NCI-H187 (cell line): ENCODE data around the gene AQR.
"Not testable (repeated sequence)": the region's sequence is repeated elsewhere in the genome, so short reads cannot be mapped to it uniquely, and the experiment has no call there.

Source experiments
- DNase-seq, 2 experiments: peaks; one replicate each; lab custom pipeline; 2025; lab: John Stamatoyannopoulos, UW

Gene AQR

GRCh38 chr15:34953851-34954250, 15.7 kb downstream of the AQR start:
- no peak for DNase-seq

- no peak for DNase-seq
These were observed 17.1 kb downstream of the AQR start for GRCh38 chr15:34952481-34952880.

DNA sequence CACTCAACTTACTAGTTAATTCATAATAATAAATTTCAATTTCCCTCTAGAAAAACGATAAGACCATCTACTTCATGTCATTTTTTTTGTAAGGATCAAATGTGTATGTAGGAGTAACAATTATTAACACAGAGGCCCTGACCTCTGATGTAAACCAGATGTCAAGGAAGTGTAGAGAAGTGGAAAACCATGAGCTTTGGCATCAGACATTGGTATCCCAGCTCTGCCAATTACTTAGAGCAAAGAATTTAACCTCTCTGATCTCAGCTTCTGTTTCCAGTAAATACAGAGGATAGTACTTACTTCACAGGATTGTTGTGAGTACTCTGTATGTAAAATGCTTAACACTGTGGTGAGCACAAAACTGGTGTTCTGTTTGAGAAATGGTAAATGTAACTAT, 17.5 kb downstream of the AQR start:
- no peak for DNase-seq

DNA sequence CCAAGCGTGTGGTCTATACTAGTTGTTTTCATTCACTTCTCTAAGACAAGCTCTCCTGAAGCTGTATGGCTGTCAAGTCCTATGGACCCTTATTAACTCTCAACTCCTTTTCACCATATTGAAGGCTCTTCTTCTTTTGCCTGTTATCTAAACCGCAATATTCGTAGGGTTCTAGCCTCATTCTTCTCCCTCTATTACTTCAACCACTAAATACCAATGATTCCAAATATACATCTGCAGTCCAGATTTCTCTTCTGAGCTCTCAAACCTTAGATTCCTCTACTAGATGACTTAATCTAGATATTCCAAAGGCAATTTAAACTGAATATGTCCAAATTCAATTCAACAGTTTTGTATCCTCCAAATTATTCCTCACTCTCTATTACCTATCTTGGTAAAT, 24.6 kb downstream of the AQR start:
- DNase-seq: no peak

- DNase-seq: no peak
These were observed 25.8 kb downstream of the AQR start for GRCh38 chr15:34943711-34944110.

- not testable (repeated sequence) for DNase-seq
These were observed 26.3 kb downstream of the AQR start for GRCh38 chr15:34943264-34943663.

GRCh38 chr15:34942363-34942762, 27.2 kb downstream of the AQR start:
- DNase-seq: no peak

- no peak for DNase-seq
These were observed 27.7 kb downstream of the AQR start for GRCh38 chr15:34941831-34942230.

DNA sequence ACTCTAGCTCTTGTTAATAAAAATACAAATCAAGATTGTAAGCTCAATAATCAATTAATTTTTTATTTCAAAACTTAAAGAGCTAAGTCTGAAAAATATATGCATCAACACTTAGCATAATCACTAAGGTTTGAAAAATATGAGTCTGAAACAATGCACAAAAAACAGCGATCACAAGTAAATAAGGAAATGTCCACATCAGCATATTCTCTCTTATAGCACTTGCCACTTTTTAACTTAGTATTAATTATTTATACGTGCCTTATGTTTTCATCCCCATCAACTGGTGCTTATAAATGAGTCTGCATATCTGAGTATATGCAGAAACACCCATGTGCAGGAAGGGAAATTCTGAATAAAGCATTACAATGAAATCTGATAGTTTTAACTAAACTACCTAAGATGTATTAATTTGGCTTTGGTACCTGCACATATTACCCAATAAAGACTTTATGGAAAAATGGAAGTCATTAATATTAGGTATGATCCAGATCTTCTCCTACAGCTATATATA, 28.3 kb downstream of the AQR start:
- no peak for DNase-seq

GRCh38 chr15:34933432-34933975, 36.0 kb downstream of the AQR start:
- no peak for DNase-seq

DNA sequence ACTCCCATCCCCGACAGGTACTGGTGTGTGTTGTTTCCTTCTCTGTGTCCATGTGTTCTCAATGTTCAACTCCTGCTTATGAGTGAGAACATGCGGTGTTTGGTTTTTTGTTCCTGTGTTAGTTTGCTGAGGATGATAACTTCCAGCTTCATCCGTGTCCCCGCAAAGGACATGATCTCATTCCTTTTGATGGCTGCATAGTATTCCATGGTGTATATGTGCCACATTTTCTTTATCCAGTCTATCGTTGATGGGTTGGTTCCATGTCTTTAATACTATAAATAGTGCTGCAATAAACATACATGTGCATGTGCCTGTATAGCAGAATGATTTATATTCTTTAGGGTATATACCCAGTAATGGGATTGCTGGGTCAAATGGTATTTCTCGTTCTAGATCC, 41.2 kb downstream of the AQR start:
- DNase-seq: not testable (repeated sequence)

DNA sequence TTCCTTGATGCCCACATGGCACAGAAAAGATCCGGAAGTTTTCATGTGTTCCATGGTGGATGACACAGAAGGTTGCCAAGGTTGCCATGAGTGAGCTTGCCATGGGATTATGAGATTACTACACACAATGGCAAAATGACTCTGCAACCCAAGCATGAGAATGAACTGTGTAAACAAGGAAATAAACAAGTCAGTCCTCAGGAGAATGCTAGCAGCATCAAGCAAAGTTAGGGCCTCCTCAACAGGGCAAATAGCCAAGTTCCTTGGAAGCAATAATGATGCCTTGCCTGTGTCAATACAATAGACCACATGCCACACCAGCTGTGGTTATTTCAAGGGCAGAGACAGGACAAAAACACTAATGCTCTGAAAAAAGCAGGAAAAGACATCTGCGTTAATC, 41.8 kb downstream of the AQR start:
- no peak for DNase-seq

DNA sequence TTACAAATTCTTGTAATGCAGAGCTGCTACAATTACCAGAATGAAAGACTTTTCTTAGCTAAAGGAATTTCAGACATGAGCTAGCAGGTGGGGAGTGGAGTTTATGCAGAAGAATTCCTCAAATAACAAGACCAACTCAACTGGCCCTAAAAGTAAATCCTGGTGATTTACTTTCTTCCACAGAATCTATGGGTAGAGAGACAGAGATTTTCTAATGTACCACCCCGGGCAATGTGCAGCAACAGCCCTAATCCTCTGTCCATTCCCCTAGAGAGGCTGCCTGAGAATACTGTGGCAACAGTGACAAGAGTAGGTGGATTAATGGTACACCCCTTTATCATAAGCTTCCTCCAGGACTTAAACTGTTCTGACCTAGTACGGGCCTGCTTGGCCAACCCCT, 55.2 kb downstream of the AQR start:
- no peak for DNase-seq

DNA sequence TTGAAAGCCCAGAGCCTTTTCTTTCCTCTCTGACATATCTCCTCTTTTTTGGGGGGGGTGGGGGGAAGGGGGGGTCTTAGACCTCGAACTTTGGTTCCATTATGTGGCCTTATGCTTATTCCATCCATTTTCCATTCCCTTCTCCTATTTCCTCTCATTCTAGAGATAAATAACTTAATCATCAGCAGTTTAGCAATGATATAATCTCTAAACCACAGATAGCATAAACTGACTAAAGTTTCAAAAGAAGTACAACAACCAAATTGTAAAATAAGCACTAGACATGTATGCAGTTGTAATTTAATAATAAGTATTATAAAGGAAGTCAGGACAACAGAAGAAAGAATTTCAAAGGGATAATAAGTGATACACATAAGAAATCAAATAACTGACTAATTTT, 64.5 kb downstream of the AQR start:
- DNase-seq: no peak

DNA sequence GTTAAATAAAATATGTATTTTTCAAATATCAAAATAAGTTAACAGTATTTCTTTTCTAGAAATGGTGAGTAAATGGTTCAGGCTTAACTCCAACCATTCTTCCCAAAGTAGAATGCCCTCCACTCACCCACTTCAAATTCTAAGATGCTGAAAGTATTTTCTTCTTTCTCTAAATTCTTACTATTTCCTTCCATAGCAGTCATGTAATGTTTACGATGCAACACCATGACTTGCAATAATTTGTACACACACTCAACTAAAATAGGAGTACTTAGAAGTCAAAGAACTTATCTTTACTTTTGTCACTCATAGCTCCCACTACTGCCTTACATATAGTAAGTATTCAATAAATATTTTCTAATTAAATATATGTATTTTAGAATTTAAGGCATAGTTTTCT, 65.0 kb downstream of the AQR start:
- DNase-seq: no peak

DNA sequence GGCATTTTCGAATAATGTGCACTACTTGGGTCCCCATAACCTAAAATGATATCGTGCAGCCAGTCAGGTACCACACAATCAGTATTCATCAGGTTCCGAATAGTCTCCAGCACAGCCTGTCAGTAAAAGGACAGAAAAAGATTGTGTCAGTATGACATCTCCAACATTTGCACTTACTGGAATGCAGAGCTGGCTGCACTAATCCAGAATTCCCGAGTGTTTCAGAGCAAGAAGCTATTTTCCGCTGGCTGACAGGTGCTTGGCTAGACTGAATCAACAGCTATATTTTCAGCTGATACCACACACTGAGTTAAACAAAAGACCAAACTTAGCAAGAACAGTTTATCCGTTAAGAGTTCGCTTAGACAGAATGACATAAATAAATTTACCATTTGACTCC, 68.8 kb downstream of the AQR start:
- no peak for DNase-seq

GRCh38 chr15:34896183-34896582, 73.4 kb downstream of the AQR start:
- DNase-seq: no peak

GRCh38 chr15:34893967-34894366, 75.6 kb downstream of the AQR start:
- DNase-seq: no peak

DNA sequence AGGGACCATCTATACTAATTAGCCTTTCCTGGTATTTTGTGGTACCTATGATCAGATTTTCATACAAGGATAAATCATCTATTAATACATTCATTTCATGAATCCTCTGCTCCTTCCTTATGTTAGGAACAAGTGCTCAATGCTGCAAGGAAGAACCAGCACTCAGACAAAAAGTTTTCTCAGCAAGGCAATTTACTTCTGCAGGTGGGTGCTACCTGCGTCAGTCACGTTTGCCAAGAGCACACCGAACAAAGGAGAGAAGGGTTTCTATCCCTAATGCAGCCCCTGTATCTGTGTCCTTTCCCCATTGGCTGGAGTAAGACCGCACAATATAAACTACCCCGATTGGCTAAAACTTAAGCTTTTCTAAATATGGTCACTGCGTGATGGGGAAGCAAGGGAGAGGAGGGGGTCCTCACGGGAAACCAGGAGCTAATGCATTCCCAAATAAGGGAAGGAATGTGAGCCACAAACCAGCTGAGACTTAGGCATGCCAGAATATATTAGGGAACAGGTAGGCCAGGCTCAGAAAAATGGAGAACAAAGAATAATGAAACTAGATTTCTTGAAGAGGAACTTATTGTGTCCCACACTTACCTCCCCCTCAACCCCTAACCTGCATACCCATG, 76.5 kb downstream of the AQR start:
- no peak for DNase-seq

GRCh38 chr15:34890424-34890823, 79.1 kb downstream of the AQR start:
- DNase-seq: no peak

DNA sequence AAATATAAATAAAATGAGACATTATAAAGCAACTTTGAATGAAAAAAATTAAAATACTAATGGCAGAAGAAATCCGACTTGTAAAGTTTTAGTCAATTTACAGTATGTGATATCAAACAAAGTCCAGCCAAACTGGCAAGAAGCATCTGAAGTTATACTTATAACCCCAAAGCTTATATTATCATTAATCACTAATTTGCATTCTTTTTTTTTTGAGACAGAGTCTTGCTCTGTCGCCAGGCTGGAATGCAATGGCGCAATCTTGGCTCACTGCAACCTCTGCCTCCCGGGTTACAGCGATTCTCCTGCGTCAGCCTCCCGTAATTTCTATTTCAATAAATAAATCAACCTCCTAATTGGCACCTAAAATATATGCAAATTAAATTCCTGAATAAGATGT, 80.1 kb downstream of the AQR start:
- no peak for DNase-seq

GRCh38 chr15:34886134-34886533, 83.4 kb downstream of the AQR start:
- no peak for DNase-seq

GRCh38 chr15:34883633-34884032, 85.9 kb downstream of the AQR start:
- no peak for DNase-seq

- no peak for DNase-seq
These were observed 86.5 kb downstream of the AQR start for GRCh38 chr15:34883042-34883441.
